ENCODE results near the gene INMT. TPM values are rescaled to one million over a fixed set of nuclear protein-coding genes. Genes with fewer than 3 reads are reported as not detected.

Gene INMT
- total RNA-seq, 1 donor from 2014 or later: 1.4 TPM

GRCh38 chr7:30735631-30736030 lies 16.3 kb upstream of the INMT start:
- Mint-ChIP-seq H3K36me3 (ENCODE audit: low read depth, unreplicated experiment) (no peaks in the 10 kb centered on the region), H3K4me3 (ENCODE audit: unreplicated experiment) (no peak overlapping the region), H3K27me3 (ENCODE audit: unreplicated experiment) (peaks cover 9% of the 10 kb centered on the region), H3K4me1 (ENCODE audit: unreplicated experiment) (peaks cover 5% of the 10 kb centered on the region), H3K27ac (ENCODE audit: unreplicated experiment) (no peak overlapping the region), H3K9me3 (ENCODE audit: unreplicated experiment) (no peaks in the 10 kb centered on the region)
- no peak for TF ChIP-seq CTCF (IDR thresholded peaks at IDR 0.05; ENCODE audit: unreplicated experiment)
- no peak for DNase-seq (ENCODE audit: low spot score)

GRCh38 chr7:30736291-30736690 lies 15.6 kb upstream of the INMT start:
- Mint-ChIP-seq H3K27me3 (ENCODE audit: unreplicated experiment) (peaks cover 9% of the 10 kb centered on the region), H3K4me3 (ENCODE audit: unreplicated experiment) (no peak overlapping the region), H3K36me3 (ENCODE audit: low read depth, unreplicated experiment) (no peaks in the 10 kb centered on the region), H3K9me3 (ENCODE audit: unreplicated experiment) (no peaks in the 10 kb centered on the region), H3K27ac (ENCODE audit: unreplicated experiment) (no peak overlapping the region), H3K4me1 (ENCODE audit: unreplicated experiment) (peaks cover 5% of the 10 kb centered on the region)
- DNase-seq (ENCODE audit: low spot score): no peak
- no peak for TF ChIP-seq CTCF (IDR thresholded peaks at IDR 0.05; ENCODE audit: unreplicated experiment)

- no peaks in the 10 kb centered on the region for H3K36me3 Mint-ChIP-seq (ENCODE audit: low read depth, unreplicated experiment)
- no peaks in the 10 kb centered on the region for H3K9me3 Mint-ChIP-seq (ENCODE audit: unreplicated experiment)
- no peak for DNase-seq (ENCODE audit: low spot score)
- TF ChIP-seq CTCF (IDR thresholded peaks at IDR 0.05; ENCODE audit: unreplicated experiment): no peak
- H3K4me3 Mint-ChIP-seq (ENCODE audit: unreplicated experiment): no peak overlapping the region
- no peak overlapping the region for H3K27ac Mint-ChIP-seq (ENCODE audit: unreplicated experiment)
- peaks cover 7% of the 10 kb centered on the region for H3K27me3 Mint-ChIP-seq (ENCODE audit: unreplicated experiment)
- peaks cover 5% of the 10 kb centered on the region for H3K4me1 Mint-ChIP-seq (ENCODE audit: unreplicated experiment)
Observed at GRCh38 chr7:30738026-30738915, 13.7 kb upstream of the INMT start.

- Mint-ChIP-seq H3K27me3 (ENCODE audit: unreplicated experiment) (peaks cover 8% of the 10 kb centered on the region), H3K4me1 (ENCODE audit: unreplicated experiment) (peaks cover 5% of the 10 kb centered on the region), H3K9me3 (ENCODE audit: unreplicated experiment) (no peaks in the 10 kb centered on the region), H3K27ac (ENCODE audit: unreplicated experiment) (no peak overlapping the region), H3K4me3 (ENCODE audit: unreplicated experiment) (no peak overlapping the region), H3K36me3 (ENCODE audit: low read depth, unreplicated experiment) (peaks cover 7% of the 10 kb centered on the region)
- no peak for DNase-seq (ENCODE audit: low spot score)
- TF ChIP-seq CTCF (IDR thresholded peaks at IDR 0.05; ENCODE audit: unreplicated experiment): no peak
Observed at GRCh38 chr7:30739691-30740090, 12.2 kb upstream of the INMT start.
